A673 (cell line): Measurements from ENCODE around the gene TMEM129. TPM values are rescaled to one million over a fixed set of nuclear protein-coding genes. Genes with fewer than 3 reads are reported as not detected.

ENCODE experiments used
- BruUV-seq: library from RNA; stranded (reverse); fragments of 400-500 nt; replicated peaks from 2 replicates; lab custom pipeline; 2021; lab: Mats Ljungman, UMichigan
- CTCF ChIA-PET: fragments of 300-600 bp; sonication (Branson Sonifier 250); formaldehyde crosslinking; loops from one replicate; lab custom pipeline; 2022; ENCODE audit warnings: antibody characterized with exemption; lab: Charles Lee
- POLR2A ChIA-PET: fragments of 300-600 bp; sonication (Branson Sonifier 250); formaldehyde crosslinking; loops from one replicate; lab custom pipeline; 2022; ENCODE audit warnings: antibody characterized with exemption; ENCODE audit not compliant: low non-redundant PET; lab: Charles Lee
- DNase-seq: peaks from one replicate; pipeline ENCODE4 v3.0.0-alpha.2; 2015; ENCODE audit warnings: low spot score
- H3K27ac ChIP-seq: fragments of 200-600 bp; sonication (generic); 2 replicates; pipeline ENCODE4 v1.5.1; 2016; ENCODE audit warnings: mixed run types, low read depth, mild to moderate bottlenecking, mixed read lengths, antibody characterized with exemption, low read length; ENCODE audit not compliant: poor library complexity, severe bottlenecking
- H3K27me3 ChIP-seq: fragments of 200-600 bp; sonication (generic); replicated peaks from 2 replicates; pipeline ENCODE4 v1.6.1; 2017; ENCODE audit warnings: mixed run types, low read depth, mild to moderate bottlenecking, mixed read lengths, antibody characterized with exemption, low read length; ENCODE audit not compliant: insufficient read depth, poor library complexity
- H3K36me3 ChIP-seq: fragments of 200-600 bp; sonication (generic); 2 replicates; pipeline ENCODE4 v1.6.1; 2016; ENCODE audit warnings: mixed run types, mild to moderate bottlenecking, mixed read lengths, antibody characterized with exemption, low read length; ENCODE audit not compliant: insufficient read depth, poor library complexity, severe bottlenecking
- H3K4me1 ChIP-seq: fragments of 200-600 bp; sonication (generic); 2 replicates; pipeline ENCODE4 v1.6.1; 2017; ENCODE audit warnings: mixed run types, mild to moderate bottlenecking, mixed read lengths, antibody characterized with exemption, low read length; ENCODE audit not compliant: insufficient read depth, poor library complexity, severe bottlenecking
- H3K4me3 ChIP-seq: fragments of 200-600 bp; sonication (generic); 2 replicates; pipeline ENCODE4 v1.5.1; 2016; ENCODE audit warnings: low read depth, mixed run types, mild to moderate bottlenecking, mixed read lengths, low read length; ENCODE audit not compliant: poor library complexity, severe bottlenecking
- H3K9me3 ChIP-seq: fragments of 200-600 bp; sonication (generic); 2 replicates; pipeline ENCODE4 v1.6.1; 2016; ENCODE audit warnings: mixed run types, low read depth, mild to moderate bottlenecking, mixed read lengths, antibody characterized with exemption, low read length; ENCODE audit not compliant: poor library complexity, severe bottlenecking
- EZH2 ChIP-seq: fragments of 200-600 bp; sonication (generic); IDR thresholded peaks from 2 replicates; pipeline ENCODE4 v1.6.1; 2017; ENCODE audit warnings: borderline replicate concordance, low read depth, mild to moderate bottlenecking, mixed read lengths, antibody characterized with exemption, low read length; ENCODE audit not compliant: poor library complexity, severe bottlenecking
- intact Hi-C: fragments of 100-400 bp; cut with micrococcal nuclease; formaldehyde crosslinking; loops from one replicate; pipeline ENCODE4 v1.10.0; 2022; ENCODE audit not compliant: unreplicated experiment
- total RNA-seq: library from RNA; stranded (reverse); gene quantifications from 2 replicates; pipeline ENCODE4 v1.2.3, GENCODE V29; 2021
- TF ChIP-seq, protein P1 (sequence below): fragments of 300-800, 200-600 bp; sonication (generic); conservative IDR thresholded peaks from 2 replicates; pipeline ENCODE4 v1.5.1; 2017; ENCODE audit warnings: low read depth, mild to moderate bottlenecking, antibody characterized with exemption, low read length, moderate library complexity, mixed read lengths

Gene TMEM129
- total RNA-seq, 1 experiment from 2014 or later, result 28.8 TPM

DNA sequence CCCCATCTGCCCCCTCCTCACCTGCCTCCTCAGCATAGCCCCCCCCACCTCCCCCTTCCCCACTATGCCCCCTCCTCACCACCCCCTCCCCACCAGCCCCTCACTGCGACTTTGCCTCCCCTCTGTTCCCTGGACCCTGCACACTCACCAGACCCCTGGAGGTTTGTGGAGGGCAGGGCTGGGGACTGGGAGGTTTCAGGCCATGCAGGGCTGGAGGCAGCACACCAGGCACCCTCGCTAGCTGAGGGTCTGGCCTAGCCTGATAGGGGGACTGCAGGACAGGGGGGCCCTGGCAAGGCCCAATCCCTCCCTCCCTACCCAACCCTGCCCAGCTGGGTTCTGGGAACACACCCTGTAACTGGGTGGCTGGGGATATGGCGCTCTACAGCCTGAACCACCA, 28.2 kb upstream of the TMEM129 start:
- Histone ChIP-seq H3K36me3 (peaks cover 9% of the 10 kb centered on the region), H3K4me3 (no peak overlapping the region), H3K27ac (no peak overlapping the region), H3K27me3 (no peaks in the 10 kb centered on the region), H3K4me1 (no peaks in the 10 kb centered on the region), H3K9me3 (no peaks in the 10 kb centered on the region)
- no TSS peak for BruUV-seq
- DNase-seq, result no peak
- TF ChIP-seq, protein P1, sequence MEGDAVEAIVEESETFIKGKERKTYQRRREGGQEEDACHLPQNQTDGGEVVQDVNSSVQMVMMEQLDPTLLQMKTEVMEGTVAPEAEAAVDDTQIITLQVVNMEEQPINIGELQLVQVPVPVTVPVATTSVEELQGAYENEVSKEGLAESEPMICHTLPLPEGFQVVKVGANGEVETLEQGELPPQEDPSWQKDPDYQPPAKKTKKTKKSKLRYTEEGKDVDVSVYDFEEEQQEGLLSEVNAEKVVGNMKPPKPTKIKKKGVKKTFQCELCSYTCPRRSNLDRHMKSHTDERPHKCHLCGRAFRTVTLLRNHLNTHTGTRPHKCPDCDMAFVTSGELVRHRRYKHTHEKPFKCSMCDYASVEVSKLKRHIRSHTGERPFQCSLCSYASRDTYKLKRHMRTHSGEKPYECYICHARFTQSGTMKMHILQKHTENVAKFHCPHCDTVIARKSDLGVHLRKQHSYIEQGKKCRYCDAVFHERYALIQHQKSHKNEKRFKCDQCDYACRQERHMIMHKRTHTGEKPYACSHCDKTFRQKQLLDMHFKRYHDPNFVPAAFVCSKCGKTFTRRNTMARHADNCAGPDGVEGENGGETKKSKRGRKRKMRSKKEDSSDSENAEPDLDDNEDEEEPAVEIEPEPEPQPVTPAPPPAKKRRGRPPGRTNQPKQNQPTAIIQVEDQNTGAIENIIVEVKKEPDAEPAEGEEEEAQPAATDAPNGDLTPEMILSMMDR, result no peak
- no peak for TF ChIP-seq EZH2
- ChIA-PET POLR2A (no interaction called here), CTCF (interaction anchor here (0.5 to 0.9 kb wide), 4 partner anchors 19 to 605 kb away, joined by 3 to 7 read pairs (median 5); no protein-coding TSS in a partner anchor)
- intact Hi-C loops, result loop anchor here (5.0 kb wide), 3 partner anchors 148 to 438 kb away; no protein-coding TSS in a partner anchor

- no TSS peak for BruUV-seq
- TF ChIP-seq, protein P1, result peak; percentile 94
- no peak for TF ChIP-seq EZH2
- H3K27me3 ChIP-seq, result no peaks in the 10 kb centered on the region
- intact Hi-C loops, result loop anchor here (5.0 kb wide), 3 partner anchors 149 to 439 kb away; no protein-coding TSS in a partner anchor
- peaks cover 18% of the 10 kb centered on the region for H3K36me3 ChIP-seq
- H3K9me3 ChIP-seq, result no peaks in the 10 kb centered on the region
- DNase-seq, result peak; percentile 89
- POLR2A ChIA-PET, result no interaction called here
- no peaks in the 10 kb centered on the region for H3K4me1 ChIP-seq
- no peak overlapping the region for H3K27ac ChIP-seq
- H3K4me3 ChIP-seq, result peak overlapping the region; percentile 22
- CTCF ChIA-PET, result interaction anchor here (0.5 to 1.2 kb wide), 9 partner anchors 19 to 265 kb away, joined by 3 to 9 read pairs (median 4); no protein-coding TSS in a partner anchor
Observed at GRCh38 chr4:1748465-1748995, 27.4 kb upstream of the TMEM129 start.

DNA sequence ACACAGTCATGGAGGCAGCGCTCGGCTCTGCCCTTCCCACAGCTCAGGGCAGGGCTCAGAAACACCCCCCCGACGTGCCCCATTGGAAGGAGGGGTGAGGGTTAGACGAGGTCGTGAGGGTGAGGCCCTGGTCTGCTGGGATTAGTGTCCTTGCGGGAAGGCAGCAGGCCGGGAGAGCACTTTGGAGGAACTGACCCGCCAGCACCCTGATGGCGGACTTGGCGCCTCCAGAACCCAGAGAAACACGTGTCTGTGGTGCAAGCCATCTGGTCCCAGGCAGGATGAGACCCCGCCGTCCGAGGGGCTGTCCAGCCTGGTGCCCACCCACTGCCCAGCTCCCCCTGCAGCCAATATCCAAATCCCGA, 26.5 kb upstream of the TMEM129 start:
- Histone ChIP-seq H3K27me3 (no peaks in the 10 kb centered on the region), H3K9me3 (no peaks in the 10 kb centered on the region), H3K27ac (no peak overlapping the region), H3K4me3 (no peak overlapping the region), H3K36me3 (peaks cover 20% of the 10 kb centered on the region), H3K4me1 (no peaks in the 10 kb centered on the region)
- TF ChIP-seq, protein P1, result no peak
- TF ChIP-seq EZH2, result no peak
- ChIA-PET CTCF (interaction anchor here (0.9 to 1.2 kb wide), 3 partner anchors 20 to 59 kb away, joined by 4 to 9 read pairs (median 4); no protein-coding TSS in a partner anchor), POLR2A (no interaction called here)
- no TSS peak for BruUV-seq
- intact Hi-C loops, result loop anchor here (5.0 kb wide), 3 partner anchors 150 to 440 kb away; no protein-coding TSS in a partner anchor
- DNase-seq, result no peak
